ENCODE results near the gene LIM2. TPM values are rescaled to one million over a fixed set of nuclear protein-coding genes. Genes with fewer than 3 reads are reported as not detected.
A peak's percentile ranks its signal among the peaks of the same experiment; 100 is the strongest.

LIM2 gene
- total RNA-seq, 1 experiment from 2014 or later = not detected

GRCh38 chr19:51422053-51422448 is 34.3 kb upstream of the LIM2 start (continued):
- no peak for TF ChIP-seq MLX (CRISPR knock-in tag; IDR thresholded peaks at IDR 0.05)
- peak; percentile 68; the same call in 1 of the 2 replicates for TF ChIP-seq CREB1 (CRISPR knock-in tag; IDR thresholded peaks at IDR 0.05)
- peak; percentile 98 for TF ChIP-seq SMAD3 (CRISPR knock-in tag; IDR thresholded peaks at IDR 0.05; ENCODE audit: borderline replicate concordance)
- TF ChIP-seq JUN (CRISPR knock-in tag; IDR thresholded peaks at IDR 0.05) = peak; percentile 96
- TF ChIP-seq NR1H2 (CRISPR knock-in tag; IDR thresholded peaks at IDR 0.05) = 0 out of 2 replicates have a peak, but pooled peaks have one; percentile 60
- no peak for TF ChIP-seq ATF2 (CRISPR knock-in tag; IDR thresholded peaks at IDR 0.05; ENCODE audit: borderline replicate concordance, low read depth)
- peak; percentile 100 for TF ChIP-seq CTCF (IDR thresholded peaks at IDR 0.05)
- peak; percentile 93 for TF ChIP-seq IRF1 (CRISPR knock-in tag; IDR thresholded peaks at IDR 0.05)
- no peak for TF ChIP-seq ZNF396 (CRISPR knock-in tag; IDR thresholded peaks at IDR 0.05; ENCODE audit: borderline replicate concordance)
- TF ChIP-seq FOXK1 (CRISPR knock-in tag; IDR thresholded peaks at IDR 0.05) = peak; percentile 87; the same call in 1 of the 2 replicates
- TF ChIP-seq ZNF281 (CRISPR knock-in tag; IDR thresholded peaks at IDR 0.05) = peak; percentile 95
- TF ChIP-seq PRRX2 (CRISPR knock-in tag; IDR thresholded peaks at IDR 0.05) = no peak
- TF ChIP-seq ATF3 (CRISPR knock-in tag; conservative IDR thresholded peaks at IDR 0.05) = no peak
- TF ChIP-seq MYBL2 (CRISPR knock-in tag; IDR thresholded peaks at IDR 0.05) = peak; percentile 94
- no peak for TF ChIP-seq USF2 (CRISPR knock-in tag; IDR thresholded peaks at IDR 0.05)
- TF ChIP-seq ZNF232 (CRISPR knock-in tag; IDR thresholded peaks at IDR 0.05) = peak; percentile 98
- TF ChIP-seq E2F5 (CRISPR knock-in tag; IDR thresholded peaks at IDR 0.05) = 0 out of 2 replicates have a peak, but pooled peaks have one; percentile 63
- TF ChIP-seq ATF1 (CRISPR knock-in tag; IDR thresholded peaks at IDR 0.05) = no peak
- TF ChIP-seq ETV6 (CRISPR knock-in tag; IDR thresholded peaks at IDR 0.05) = peak; percentile 92
- TF ChIP-seq ZSCAN18 (CRISPR knock-in tag; IDR thresholded peaks at IDR 0.05) = no peak
- TF ChIP-seq TCF7 (CRISPR knock-in tag; IDR thresholded peaks at IDR 0.05; ENCODE audit: low read depth) = peak; percentile 89
- TF ChIP-seq IRF2 (CRISPR knock-in tag; IDR thresholded peaks at IDR 0.05; ENCODE audit: borderline replicate concordance, low read depth) = peak; percentile 43; the same call in 1 of the 2 replicates
- 0 out of 2 replicates have a peak, but pooled peaks have one; percentile 20 for TF ChIP-seq ZNF416 (CRISPR knock-in tag; IDR thresholded peaks at IDR 0.05)
- TF ChIP-seq ZBTB21 (CRISPR knock-in tag; IDR thresholded peaks at IDR 0.05; ENCODE audit: borderline replicate concordance) = peak; percentile 64; the same call in 1 of the 2 replicates
- TF ChIP-seq FOXJ3 (CRISPR knock-in tag; IDR thresholded peaks at IDR 0.05; ENCODE audit: borderline replicate concordance) = 0 out of 2 replicates have a peak, but pooled peaks have one; percentile 58
- TF ChIP-seq MAX (CRISPR knock-in tag; IDR thresholded peaks at IDR 0.05) = peak; percentile 76; the same call in 1 of the 2 replicates
- no peak for TF ChIP-seq EMX1 (CRISPR knock-in tag; IDR thresholded peaks at IDR 0.05)
- no peak for TF ChIP-seq CBFB (CRISPR knock-in tag; IDR thresholded peaks at IDR 0.05; ENCODE audit: low read depth)

Measured in WTC11 (cell line).